ENCODE results near the gene MLLT1. TPM values are rescaled to one million over a fixed set of nuclear protein-coding genes. Genes with fewer than 3 reads are reported as not detected.

Gene MLLT1
- polyA plus RNA-seq, 3 donors, result 109 to 129 (median 114) TPM

DNA sequence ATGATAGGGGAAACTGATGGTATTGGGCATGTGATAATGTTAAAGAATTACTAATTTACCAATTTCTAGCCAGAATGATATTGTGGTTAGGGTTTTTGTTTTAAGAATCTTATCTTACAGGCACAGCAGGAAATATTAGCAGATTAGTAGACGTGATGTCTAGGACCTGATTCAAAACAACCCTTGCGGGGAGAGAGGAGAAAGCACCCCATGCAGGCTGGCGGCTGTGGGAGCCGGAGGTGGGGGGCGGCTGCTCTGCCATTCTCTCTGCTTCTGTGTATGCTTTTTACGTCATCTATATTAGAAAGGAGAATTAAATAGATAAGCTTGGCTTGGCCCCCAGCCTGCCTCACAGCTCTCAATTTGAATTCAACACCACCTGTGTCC, 41.5 kb downstream of the MLLT1 start:
- DNase-seq, result no peak

DNA sequence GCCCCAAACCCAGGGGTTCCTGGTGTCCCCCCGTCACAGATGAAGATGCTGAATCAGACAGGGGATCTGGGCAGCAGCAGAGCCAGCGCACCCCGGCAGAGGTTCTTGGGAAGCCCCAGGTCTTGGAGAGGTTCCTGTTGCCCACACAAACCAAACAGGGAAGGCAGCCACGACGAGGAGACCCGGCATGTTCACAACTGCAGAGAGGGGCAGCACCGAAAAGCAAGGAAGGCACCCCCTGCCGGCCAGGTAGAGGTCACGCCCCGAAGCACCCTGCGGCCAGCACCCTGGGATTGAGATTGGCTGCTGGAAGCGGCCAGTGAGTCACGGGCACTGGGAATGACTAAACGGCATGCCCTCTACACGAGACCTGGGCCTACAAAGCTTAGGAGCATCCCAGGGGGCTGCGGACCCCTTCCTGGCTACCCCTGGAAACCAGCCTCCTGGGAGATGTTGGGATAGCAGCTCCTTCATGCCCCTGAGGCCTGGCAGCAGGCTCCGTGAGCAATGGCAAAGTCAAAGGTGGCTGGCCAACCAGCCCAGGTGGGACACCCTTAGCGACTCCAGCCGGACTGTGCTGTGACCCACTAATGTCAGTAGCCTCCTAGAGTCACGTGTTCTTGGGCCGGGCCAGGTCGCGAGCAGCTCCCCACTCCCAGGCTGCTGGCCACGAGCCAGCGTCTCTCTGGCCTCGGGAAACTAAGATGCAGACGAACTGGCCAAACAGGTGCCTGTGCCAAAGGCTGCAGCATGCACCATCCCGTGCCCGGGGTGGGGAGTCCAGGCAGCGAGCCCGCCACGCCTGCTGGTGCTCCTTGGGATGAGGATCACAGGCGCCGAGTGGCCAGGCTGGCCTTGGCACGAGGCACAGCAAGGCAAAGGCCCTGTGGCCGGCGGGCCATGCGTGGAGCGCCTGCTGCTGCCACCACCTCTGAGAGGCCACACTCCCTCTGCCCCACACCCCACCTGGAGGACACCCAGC, 43.2 kb downstream of the MLLT1 start:
- DNase-seq, result no peak

DNA sequence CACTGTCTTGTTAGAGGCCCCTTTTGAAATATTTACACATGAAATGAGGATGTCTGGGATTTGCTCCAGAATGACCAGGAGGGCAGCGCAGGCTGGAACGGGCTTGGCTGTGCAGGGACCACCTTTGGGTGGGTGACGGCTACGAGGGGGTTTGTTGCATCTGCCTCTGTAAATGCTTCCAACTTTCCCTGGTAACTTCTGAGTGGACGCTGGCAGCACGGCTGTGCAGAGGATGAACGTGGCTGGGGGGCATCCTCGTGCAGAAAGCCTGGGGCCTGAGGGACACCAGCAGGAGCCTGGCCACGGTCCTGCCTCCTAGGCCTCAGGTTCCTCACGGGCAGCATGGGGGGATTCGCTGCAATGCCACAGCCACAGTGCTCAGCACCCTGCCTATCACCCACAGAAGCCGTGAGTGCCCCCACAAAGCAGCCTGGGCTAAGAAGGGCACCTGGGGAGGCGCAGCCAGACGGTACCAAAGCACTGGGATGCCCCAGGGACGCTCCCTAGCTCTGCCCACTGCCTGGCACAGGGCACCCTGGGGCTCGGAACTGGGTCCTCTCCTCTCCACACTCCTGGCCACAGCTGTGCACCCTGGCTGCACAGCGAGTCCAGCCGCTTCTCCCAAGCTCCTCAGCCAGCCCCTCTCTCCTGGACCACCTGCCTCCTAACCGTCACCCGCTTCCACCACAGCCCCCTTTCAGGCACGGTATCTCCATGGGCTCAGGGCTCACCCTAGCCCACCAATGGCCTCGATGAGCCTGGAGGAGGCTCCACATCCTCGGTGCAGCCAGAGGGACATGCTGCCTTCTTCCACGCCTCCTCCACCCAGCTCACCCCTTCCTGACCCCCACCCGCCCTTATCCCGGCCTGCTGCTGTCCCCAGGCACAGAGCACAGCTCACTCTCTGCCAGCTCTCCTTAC, 44.5 kb downstream of the MLLT1 start:
- no peak for DNase-seq

- no peak for DNase-seq
These were observed 45.2 kb downstream of the MLLT1 start for GRCh38 chr19:6234527-6234926.

DNA sequence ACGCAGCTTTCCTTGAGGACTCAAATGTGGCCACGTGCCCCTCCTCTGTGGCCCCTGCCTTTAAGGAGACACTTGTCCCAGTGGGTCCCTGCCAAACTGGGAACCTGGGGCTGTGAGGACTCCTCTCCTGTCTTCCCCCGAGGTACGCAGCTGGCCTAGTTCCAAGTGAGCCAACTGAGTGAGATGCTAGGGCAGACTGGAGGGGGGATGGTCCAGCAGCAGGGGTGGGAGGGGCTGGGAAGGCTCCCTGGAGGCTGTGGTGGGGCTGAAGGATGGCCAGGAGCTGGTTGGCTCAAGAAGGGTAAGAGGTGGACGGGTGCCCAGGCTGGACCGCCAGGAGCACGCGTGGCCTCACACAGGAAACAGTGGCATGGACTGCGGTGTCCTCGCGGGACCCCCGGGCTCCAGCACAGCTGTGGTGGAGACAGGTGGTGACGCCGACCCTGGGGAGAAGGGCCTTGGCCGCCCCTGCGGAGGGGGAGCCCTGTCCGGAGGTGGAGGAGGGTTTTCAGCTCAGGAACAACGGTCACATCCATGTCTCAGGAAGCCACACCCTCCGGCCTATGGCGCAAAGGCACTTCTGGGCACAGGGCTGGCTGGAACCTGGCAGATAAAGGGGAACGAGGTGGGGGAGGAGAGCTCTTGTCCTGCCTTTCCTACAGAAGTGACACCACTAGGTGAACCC, 45.8 kb downstream of the MLLT1 start:
- no peak for DNase-seq

DNA sequence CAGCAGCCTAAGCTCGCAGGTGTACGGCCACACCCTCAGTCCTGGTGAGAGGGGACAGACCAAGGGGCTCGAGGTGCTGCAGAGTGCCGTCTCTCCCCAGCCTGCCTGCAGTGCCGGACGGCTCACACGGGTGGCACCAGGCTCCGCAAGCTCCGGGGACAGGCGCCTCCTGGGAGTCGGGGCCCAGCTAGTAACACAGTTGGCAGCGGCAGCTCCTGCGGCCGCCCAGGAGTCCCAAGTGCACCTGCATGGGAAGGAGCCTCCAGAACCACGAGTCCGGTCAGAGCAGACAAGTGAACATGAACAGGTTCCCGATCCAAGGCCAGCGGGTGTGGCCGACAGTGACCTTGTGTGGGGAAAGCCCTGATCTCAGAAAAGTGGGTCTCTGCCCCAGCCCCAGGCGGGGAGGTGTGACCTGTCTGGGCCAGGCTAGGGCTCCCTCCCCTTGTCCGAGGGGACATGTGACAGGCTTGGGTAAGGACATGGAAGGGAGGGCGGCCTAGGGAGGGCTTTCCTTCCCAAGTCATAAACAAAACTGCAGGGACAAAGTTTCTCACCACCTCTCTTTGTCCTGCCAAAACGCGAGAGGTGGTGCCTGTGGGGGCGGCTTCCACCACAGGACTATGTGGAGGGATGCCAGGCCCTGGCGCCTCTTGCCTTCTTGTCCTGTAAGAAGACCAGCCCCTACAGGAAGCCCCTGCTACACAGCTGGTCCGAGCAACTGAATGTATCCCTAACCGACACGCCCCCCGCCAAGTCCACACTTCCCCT, 46.5 kb downstream of the MLLT1 start:
- no peak for DNase-seq

DNA sequence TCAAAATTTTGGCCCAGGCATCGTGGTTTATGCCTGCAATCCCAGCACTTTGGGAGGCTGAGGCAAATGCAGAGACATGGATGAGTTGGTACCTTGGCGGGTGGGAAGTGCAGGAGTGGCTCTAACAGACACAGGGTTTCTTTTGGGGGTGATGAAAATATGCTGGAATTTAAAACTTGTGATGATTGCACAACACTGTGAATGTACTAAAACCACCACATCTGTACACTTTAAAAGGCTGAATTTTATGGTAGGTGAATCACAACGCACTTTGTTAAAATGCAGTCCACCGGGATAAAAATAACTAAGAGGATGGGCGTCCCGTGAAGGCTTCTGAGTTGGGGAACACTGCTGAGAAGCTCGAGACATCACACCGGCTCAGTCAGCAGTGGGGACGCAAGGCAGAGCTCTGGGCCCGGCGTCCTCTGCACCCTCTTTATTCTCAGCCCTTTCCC, 47.1 kb downstream of the MLLT1 start:
- DNase-seq, result no peak

GRCh38 chr19:6230991-6231448, 48.8 kb downstream of the MLLT1 start:
- no peak for DNase-seq

GRCh38 chr19:6229951-6230712, 49.6 kb downstream of the MLLT1 start:
- DNase-seq, result no peak

GRCh38 chr19:6229216-6229913, 50.4 kb downstream of the MLLT1 start:
- no peak for DNase-seq

DNA sequence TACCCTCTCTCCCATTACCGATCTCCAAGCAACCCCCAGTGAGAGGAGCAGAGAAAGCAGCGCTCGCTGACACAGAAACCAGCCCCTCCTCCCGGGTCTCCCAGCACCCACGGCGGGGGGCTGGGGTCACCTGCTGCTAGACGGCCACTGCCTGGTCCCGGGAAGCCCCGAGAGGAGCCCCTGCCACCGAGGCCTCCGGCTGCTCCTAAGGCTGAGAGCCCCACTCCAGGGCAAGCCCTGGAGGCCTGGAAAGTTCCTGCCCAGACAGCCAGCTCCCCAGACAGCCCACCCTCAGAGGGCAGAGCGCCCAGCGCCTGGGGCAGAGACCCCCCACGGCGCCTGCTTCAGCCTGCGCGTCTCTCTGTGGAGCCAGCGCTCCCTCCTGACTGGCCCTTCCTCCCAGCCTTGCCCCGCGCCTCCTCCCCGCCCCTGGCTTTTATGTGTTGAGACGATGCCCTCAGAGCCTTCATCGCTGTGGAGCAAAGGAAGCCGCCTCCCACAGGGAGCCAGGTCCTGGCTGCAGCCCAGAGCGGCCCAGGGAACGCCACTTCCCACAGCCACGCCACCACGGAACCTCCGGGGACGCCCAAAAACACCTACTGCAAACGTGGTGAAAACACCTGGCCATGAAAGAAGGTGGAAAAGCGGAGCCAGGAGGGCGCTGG, 51.1 kb downstream of the MLLT1 start:
- DNase-seq, result no peak

DNA sequence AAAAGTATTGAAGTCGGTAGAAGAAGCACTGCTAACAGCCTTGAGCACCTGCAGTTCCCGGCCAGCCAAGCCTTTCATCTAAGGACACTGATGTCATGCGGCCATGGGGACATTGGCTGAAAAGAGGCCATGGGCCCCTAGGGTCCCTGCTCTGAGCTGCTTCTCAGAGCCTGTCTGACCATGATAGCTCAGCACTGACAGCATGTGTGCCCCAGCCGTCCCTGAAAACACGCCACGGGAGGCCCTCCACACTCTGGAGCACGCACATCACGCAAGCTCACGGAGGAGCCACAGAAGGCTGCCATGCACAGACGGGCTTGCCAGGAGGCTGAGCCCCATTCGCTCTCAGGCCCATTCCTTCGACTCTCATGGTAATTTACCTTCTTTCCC, 51.8 kb downstream of the MLLT1 start:
- no peak for DNase-seq

- DNase-seq, result no peak
These were observed 52.4 kb downstream of the MLLT1 start for GRCh38 chr19:6227156-6227935.

DNA sequence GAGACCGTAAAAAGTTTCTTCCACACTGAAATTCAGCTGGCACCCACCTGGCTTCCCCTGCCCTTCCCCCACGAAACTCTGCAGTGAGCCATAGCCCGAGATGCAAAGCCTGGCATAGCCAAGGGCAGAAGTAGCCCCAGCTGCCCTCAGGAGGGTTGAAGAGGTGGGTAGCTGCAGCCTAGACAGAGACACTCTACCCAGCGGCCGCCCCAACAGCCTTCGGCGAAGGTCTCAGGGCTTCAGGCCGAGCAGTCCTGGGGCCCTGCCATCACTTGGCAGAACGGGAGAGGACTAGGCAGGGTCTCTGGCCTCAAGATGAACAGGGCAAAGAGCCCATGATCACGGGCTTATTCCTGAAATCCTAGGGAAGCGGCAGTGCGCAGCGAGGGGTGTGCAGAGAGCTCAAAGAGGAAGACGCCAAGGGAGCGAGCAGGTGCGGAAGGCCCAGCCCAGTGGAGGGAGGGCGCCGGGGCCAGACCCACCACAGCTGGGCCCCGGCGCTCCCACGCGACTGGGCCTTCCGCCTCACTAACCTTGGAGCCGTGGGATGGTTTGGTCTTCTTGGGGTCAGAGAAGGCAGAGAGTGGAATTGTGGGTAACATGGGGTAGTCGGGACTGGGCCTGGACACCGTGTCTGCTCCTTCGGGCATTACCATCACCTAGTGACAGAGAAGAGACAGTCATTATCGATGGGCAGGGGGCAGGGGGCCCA, 53.2 kb downstream of the MLLT1 start:
- no peak for DNase-seq

GRCh38 chr19:6226012-6226411, 53.8 kb downstream of the MLLT1 start:
- DNase-seq, result no peak

DNA sequence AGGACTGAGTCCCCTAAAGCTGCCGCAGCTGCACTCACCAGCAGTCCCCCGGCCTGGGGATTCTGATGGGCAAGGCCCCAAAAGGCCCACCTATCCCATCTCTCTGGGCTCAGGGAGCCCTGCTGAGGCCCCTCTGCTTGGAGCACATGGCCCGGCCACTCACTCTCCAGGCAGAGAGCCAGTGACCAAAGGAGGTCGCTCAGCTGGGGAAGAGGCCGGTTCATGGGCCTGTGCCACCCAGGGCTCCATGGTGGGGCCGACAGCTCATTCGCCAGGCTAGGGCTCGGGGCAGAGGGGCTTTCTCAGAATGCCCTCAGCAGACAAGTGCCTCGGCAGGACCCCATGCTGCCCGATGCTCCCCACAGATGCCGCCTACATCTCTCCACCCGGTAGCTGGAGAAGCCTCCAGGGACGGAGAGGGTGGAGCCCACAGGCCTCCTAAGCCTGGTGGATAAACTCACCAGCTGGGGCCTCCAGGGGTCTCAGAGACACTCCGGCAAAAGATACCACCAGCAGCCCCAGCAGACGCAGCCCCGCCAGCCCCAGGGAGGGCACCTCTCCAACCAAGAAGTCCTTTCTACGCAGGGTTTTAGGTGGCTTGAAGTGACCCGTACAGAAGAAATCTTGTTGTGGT, 54.4 kb downstream of the MLLT1 start:
- no peak for DNase-seq

DNA sequence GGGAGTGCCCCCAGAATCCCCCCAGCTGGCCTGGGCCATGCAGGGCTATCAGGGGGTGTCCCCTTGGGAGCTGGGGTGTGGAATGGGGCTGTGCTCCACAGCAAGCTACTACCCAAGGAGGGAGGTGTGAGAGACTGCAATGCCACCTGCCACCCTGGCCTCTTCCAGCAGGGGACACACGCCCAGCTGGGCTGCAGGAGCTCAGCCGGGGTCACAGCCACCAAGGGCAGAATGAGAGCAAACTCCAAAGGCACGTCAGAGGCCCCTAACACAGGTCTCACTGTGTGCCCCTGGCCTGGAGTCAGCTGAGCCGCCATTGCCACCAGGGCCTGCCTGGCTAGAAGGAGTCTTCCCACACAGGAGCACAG, 55.5 kb downstream of the MLLT1 start:
- DNase-seq, result no peak

Measured in renal pelvis (tissue), 4 donors.